Large intestine (tissue), 1 donor: ENCODE results near the gene PDP2. TPM values are rescaled to one million over a fixed set of nuclear protein-coding genes. Genes with fewer than 3 reads are reported as not detected.

ENCODE experiments used
- polyA plus RNA-seq: library from polyadenylated mRNA; unstranded; fragments of 120-200 nt; gene quantifications from one replicate; pipeline ENCODE4 v1.2.1, GENCODE V29; 2013

The PDP2 gene
- polyA plus RNA-seq, 1 donor, result 9.6 TPM

Other genes starting within 250 kb of the PDP2 start
- gene CMTM4, start 183.8 kb upstream of the PDP2 start, polyA plus RNA-seq, result 52.1 TPM
- gene DYNC1LI2, start 128.9 kb upstream of the PDP2 start, polyA plus RNA-seq, result 107 TPM
- 0.09 TPM for gene TERB1, start 78.9 kb upstream of the PDP2 start, polyA plus RNA-seq
- gene NAE1, start 49.5 kb upstream of the PDP2 start, polyA plus RNA-seq, result 67.6 TPM
- 12.1 TPM for gene CA7, start 36.1 kb upstream of the PDP2 start, polyA plus RNA-seq
- 7.9 TPM for gene CDH16, start 38.4 kb downstream of the PDP2 start, polyA plus RNA-seq
- 2.0 TPM for gene RRAD, start 45.0 kb downstream of the PDP2 start, polyA plus RNA-seq
- gene CIAO2B, start 53.9 kb downstream of the PDP2 start, polyA plus RNA-seq, result 82.1 TPM
- gene CES2, start 55.0 kb downstream of the PDP2 start, polyA plus RNA-seq, result 181 TPM
- gene CES3, start 80.8 kb downstream of the PDP2 start, polyA plus RNA-seq, result 16.0 TPM
- 23.5 TPM for gene CES4A, start 108.1 kb downstream of the PDP2 start, polyA plus RNA-seq
- 25.1 TPM for gene CBFB, start 148.6 kb downstream of the PDP2 start, polyA plus RNA-seq
- gene PHAF1, start 229.4 kb downstream of the PDP2 start, polyA plus RNA-seq, result 14.3 TPM